RWPE1 (cell line): ENCODE measurements around the gene EPHA5.
A peak's percentile ranks its signal among the peaks of the same experiment; 100 is the strongest.

ENCODE experiments used
- CTCF ChIA-PET: fragments of 350-600 bp; sonication (Branson Sonifier 250); formaldehyde crosslinking; extraction: SDS; loops from one replicate; lab custom pipeline; 2021; lab: Yijun Ruan, JAX
- POLR2A ChIA-PET: fragments of 400-600 bp; formaldehyde crosslinking; extraction: SDS; loops from one replicate; lab custom pipeline; 2020; ENCODE audit warnings: antibody characterized with exemption; ENCODE audit not compliant: low non-redundant PET; lab: Yijun Ruan, JAX
- DNase-seq: peaks from one replicate; pipeline ENCODE4 v3.0.0; 2012; ENCODE audit warnings: low spot score
- H3K27ac ChIP-seq: fragments of 450-650 bp; 2 replicates; pipeline ENCODE4 v1.5.1; 2017
- CTCF ChIP-seq: fragments of 450-650 bp; conservative IDR thresholded peaks from 2 replicates; pipeline ENCODE4 v1.5.1; 2017; ENCODE audit warnings: low read depth, mild to moderate bottlenecking

EPHA5 gene

DNA sequence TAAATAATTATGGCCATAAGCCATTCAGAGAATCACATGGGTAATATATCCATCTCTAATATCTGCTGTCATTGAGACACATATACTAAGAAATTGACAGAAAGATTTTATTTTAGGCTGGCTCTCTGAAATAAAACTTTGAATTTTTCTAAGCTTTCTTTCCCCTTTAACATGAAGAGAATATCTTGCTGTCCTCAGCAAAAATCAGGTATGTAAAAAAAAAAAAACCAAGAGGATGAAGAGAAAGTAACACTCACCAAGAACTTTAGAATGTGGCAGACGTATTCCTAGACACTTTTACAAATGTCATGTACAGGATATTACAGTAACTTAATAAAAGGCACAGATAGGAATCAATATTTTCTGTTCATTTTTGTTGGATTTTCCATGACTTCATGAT, 65.8 kb downstream of the EPHA5 start:
- no peak for TF ChIP-seq CTCF
- ChIA-PET CTCF (interaction anchor here (0.7 kb wide), 1 partner anchor 41 kb away, joined by 3 read pairs; no protein-coding TSS in a partner anchor), POLR2A (no interaction called here)
- no peak overlapping the region for H3K27ac ChIP-seq
- DNase-seq: no peak

DNA sequence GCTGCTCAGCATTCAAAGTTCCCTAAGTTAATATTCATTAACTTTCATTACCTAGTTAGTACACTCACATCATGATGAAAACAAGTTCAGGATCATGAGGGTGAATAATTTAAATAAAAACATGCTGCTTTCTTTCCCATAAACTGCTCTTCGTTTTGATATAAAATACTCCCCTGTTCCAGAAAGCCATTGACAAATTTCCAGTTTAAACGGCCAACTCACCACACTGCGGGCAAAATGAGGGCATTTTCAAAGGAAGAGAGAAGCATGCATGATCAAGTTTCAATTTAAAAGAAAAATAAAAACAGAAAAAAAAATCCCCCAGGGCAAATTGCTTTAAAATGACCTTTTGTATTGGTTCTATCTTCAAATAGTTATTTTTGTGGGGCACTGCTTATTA, 69.6 kb downstream of the EPHA5 start:
- POLR2A ChIA-PET: no interaction called here

DNA sequence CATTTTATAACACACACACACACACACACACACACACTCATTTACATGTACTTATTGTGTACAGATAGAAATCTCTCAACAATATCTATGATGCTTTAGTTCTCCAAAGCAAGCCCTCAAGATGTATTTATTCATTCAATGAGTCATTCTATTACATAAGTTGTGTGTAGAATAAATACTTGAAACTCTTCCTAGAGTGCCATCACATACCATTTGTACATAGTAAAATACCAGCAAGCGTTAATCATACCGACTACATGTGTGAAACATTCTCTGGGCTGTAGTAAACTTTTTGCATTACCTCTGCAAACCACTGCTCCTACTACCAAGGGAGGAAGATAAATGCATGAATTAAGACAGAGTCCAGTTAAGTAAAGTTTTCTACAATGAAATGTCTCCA, 70.9 kb downstream of the EPHA5 start:
- peak; percentile 6 for DNase-seq
- no peak for TF ChIP-seq CTCF
- ChIA-PET CTCF (no interaction called here), POLR2A (no interaction called here)
- no peak overlapping the region for H3K27ac ChIP-seq

More for the DNA sequence above, 69.6 kb downstream of the EPHA5 start:
- no peak for TF ChIP-seq CTCF
- H3K27ac ChIP-seq: no peak overlapping the region
- DNase-seq: no peak
- CTCF ChIA-PET: interaction anchor here (0.8 kb wide), 1 partner anchor 820 kb away, joined by 3 read pairs; no protein-coding TSS in a partner anchor

DNA sequence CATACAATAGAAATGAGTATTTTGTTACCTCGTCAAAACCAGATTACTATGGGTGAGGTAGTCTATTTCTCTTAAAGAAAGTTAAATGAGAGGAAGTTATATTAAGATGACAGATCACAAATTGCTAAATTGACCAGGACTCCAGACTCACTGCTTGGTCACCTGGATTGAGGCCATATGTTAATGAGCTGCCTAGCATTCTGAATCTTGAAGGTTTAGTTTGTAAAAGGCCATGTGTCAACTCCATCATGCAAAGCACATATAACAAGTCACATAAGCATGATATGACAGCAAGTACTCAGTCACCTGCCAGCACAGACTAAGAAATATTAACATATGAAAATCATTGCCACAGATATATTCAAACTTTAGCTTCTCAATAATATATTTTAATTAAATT, 72.6 kb downstream of the EPHA5 start:
- DNase-seq: no peak
- no peak for TF ChIP-seq CTCF
- POLR2A ChIA-PET: no interaction called here
- H3K27ac ChIP-seq: no peak overlapping the region
- CTCF ChIA-PET: no interaction called here

GRCh38 chr4:65592089-65592488, 78.2 kb downstream of the EPHA5 start:
- ChIA-PET CTCF (interaction anchor here (0.6 kb wide), 1 partner anchor 184 kb away, joined by 9 read pairs; no protein-coding TSS in a partner anchor), POLR2A (no interaction called here)
- no peak for TF ChIP-seq CTCF
- no peak overlapping the region for H3K27ac ChIP-seq
- no peak for DNase-seq

DNA sequence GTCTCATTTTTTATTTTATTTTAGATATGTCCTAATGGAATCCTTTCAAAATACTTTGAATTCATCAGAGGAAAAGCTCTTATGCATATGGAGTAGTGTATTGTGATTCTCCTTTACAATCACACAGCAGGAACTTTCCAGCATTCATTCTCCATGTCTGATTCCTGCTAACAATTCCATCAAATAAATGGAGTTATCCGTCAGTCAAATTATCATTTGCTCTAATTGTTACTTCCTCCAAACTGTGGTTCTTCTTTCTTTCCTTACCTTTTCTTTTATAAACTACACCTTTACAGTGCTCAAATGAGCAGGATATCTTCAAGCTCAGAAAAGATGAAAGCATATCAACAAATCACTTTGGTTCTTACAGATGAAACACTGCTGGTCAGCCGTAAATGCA, 80.4 kb downstream of the EPHA5 start:
- CTCF ChIA-PET: no interaction called here

More for the DNA sequence above, 80.4 kb downstream of the EPHA5 start:
- DNase-seq: no peak
- no peak for TF ChIP-seq CTCF
- no peak overlapping the region for H3K27ac ChIP-seq
- POLR2A ChIA-PET: no interaction called here
